Effector memory CD4-positive, alpha-beta T cell (primary cell): Measurements from ENCODE around the gene GDF7.

Experiments used
- DNase-seq, 3 donors: peaks; one replicate each; pipeline ENCODE4 v3.0.0-alpha.2; 2020
- H3K27ac ChIP-seq: 2 replicates; pipeline ENCODE4 v1.7.0; 2013; ENCODE audit warnings: mild to moderate bottlenecking, low read length, moderate library complexity; ENCODE audit not compliant: insufficient read depth, poor library complexity, severe bottlenecking
- H3K27me3 ChIP-seq: replicated peaks from 2 replicates; pipeline ENCODE4 v1.7.0; 2013; ENCODE audit warnings: mild to moderate bottlenecking, low read length; ENCODE audit not compliant: insufficient read depth, control insufficient read depth, poor library complexity, severe bottlenecking
- H3K36me3 ChIP-seq: 2 replicates; pipeline ENCODE4 v1.7.0; 2013; ENCODE audit warnings: mild to moderate bottlenecking, low read length, moderate library complexity; ENCODE audit not compliant: control insufficient read depth, insufficient read depth
- H3K4me1 ChIP-seq: 2 replicates; pipeline ENCODE4 v1.7.0; 2013; ENCODE audit warnings: low read length, mild to moderate bottlenecking; ENCODE audit not compliant: control insufficient read depth, insufficient read depth, poor library complexity, severe bottlenecking
- H3K4me3 ChIP-seq: 2 replicates; pipeline ENCODE4 v1.7.0; 2013; ENCODE audit warnings: low read length, low read depth, mild to moderate bottlenecking; ENCODE audit not compliant: insufficient read depth, poor library complexity, severe bottlenecking
- H3K9me3 ChIP-seq: 2 replicates; pipeline ENCODE4 v1.7.0; 2013; ENCODE audit warnings: mild to moderate bottlenecking, low read length, moderate library complexity; ENCODE audit not compliant: control insufficient read depth

GDF7 gene

GRCh38 chr2:20673686-20674308, 6.9 kb downstream of the GDF7 start:
- H3K27ac ChIP-seq, result no peak overlapping the region
- H3K27me3 ChIP-seq, result peaks cover 28% of the 10 kb centered on the region
- no peak overlapping the region for H3K4me3 ChIP-seq
- H3K9me3 ChIP-seq, result no peaks in the 10 kb centered on the region
- DNase-seq, result no peak
- no peaks in the 10 kb centered on the region for H3K36me3 ChIP-seq
- H3K4me1 ChIP-seq, result peaks cover 5% of the 10 kb centered on the region

GRCh38 chr2:20674309-20674965, 7.5 kb downstream of the GDF7 start:
- Histone ChIP-seq H3K27ac (no peak overlapping the region), H3K9me3 (no peaks in the 10 kb centered on the region), H3K4me1 (peaks cover 2% of the 10 kb centered on the region), H3K27me3 (peaks cover 23% of the 10 kb centered on the region), H3K36me3 (no peaks in the 10 kb centered on the region), H3K4me3 (no peak overlapping the region)
- DNase-seq, result no peak

GRCh38 chr2:20674974-20675679, 8.2 kb downstream of the GDF7 start:
- no peaks in the 10 kb centered on the region for H3K9me3 ChIP-seq
- no peak overlapping the region for H3K27ac ChIP-seq
- H3K4me3 ChIP-seq, result no peak overlapping the region
- H3K36me3 ChIP-seq, result no peaks in the 10 kb centered on the region
- no peak for DNase-seq
- peaks cover 16% of the 10 kb centered on the region for H3K27me3 ChIP-seq
- H3K4me1 ChIP-seq, result no peaks in the 10 kb centered on the region

- no peak for DNase-seq
- Histone ChIP-seq H3K4me3 (no peak overlapping the region), H3K27ac (no peak overlapping the region), H3K9me3 (no peaks in the 10 kb centered on the region), H3K4me1 (no peaks in the 10 kb centered on the region), H3K27me3 (peaks cover 12% of the 10 kb centered on the region), H3K36me3 (no peaks in the 10 kb centered on the region)
Observed at GRCh38 chr2:20675701-20676352, 8.9 kb downstream of the GDF7 start.

- H3K36me3 ChIP-seq, result no peaks in the 10 kb centered on the region
- no peak overlapping the region for H3K4me3 ChIP-seq
- no peaks in the 10 kb centered on the region for H3K4me1 ChIP-seq
- H3K27me3 ChIP-seq, result peaks cover 12% of the 10 kb centered on the region
- H3K9me3 ChIP-seq, result no peaks in the 10 kb centered on the region
- H3K27ac ChIP-seq, result no peak overlapping the region
- DNase-seq, result no peak
Observed at GRCh38 chr2:20676353-20677215, 9.6 kb downstream of the GDF7 start.

GRCh38 chr2:20677301-20678085, 10.5 kb downstream of the GDF7 start:
- peaks cover 3% of the 10 kb centered on the region for H3K27me3 ChIP-seq
- H3K4me1 ChIP-seq, result no peaks in the 10 kb centered on the region
- H3K4me3 ChIP-seq, result no peak overlapping the region
- no peak overlapping the region for H3K27ac ChIP-seq
- DNase-seq, result no peak
- no peaks in the 10 kb centered on the region for H3K9me3 ChIP-seq
- H3K36me3 ChIP-seq, result no peaks in the 10 kb centered on the region

- Histone ChIP-seq H3K4me3 (no peak overlapping the region), H3K36me3 (peaks cover under 1% of the 10 kb centered on the region), H3K9me3 (no peaks in the 10 kb centered on the region), H3K4me1 (no peaks in the 10 kb centered on the region), H3K27ac (no peak overlapping the region), H3K27me3 (no peaks in the 10 kb centered on the region)
- DNase-seq, result no peak
Observed at GRCh38 chr2:20678086-20678395, 11.1 kb downstream of the GDF7 start.

- peaks cover 3% of the 10 kb centered on the region for H3K36me3 ChIP-seq
- H3K27ac ChIP-seq, result no peak overlapping the region
- H3K9me3 ChIP-seq, result no peaks in the 10 kb centered on the region
- H3K4me1 ChIP-seq, result no peaks in the 10 kb centered on the region
- H3K4me3 ChIP-seq, result no peak overlapping the region
- no peak for DNase-seq
- no peaks in the 10 kb centered on the region for H3K27me3 ChIP-seq
Observed at GRCh38 chr2:20678780-20679179, 11.8 kb downstream of the GDF7 start.

GRCh38 chr2:20680744-20681375, 13.9 kb downstream of the GDF7 start:
- peaks cover 9% of the 10 kb centered on the region for H3K36me3 ChIP-seq
- H3K9me3 ChIP-seq, result no peaks in the 10 kb centered on the region
- H3K4me1 ChIP-seq, result no peaks in the 10 kb centered on the region

More at GRCh38 chr2:20680744-20681375, 13.9 kb downstream of the GDF7 start:
- Histone ChIP-seq H3K4me3 (no peak overlapping the region), H3K27me3 (no peaks in the 10 kb centered on the region), H3K27ac (no peak overlapping the region)
- DNase-seq, result no peak
